VCaP (cell line): ENCODE measurements around the gene RSRC1.

Experiments
- H3K27ac ChIP-seq: fragments of 450-650 bp; 2 replicates; pipeline ENCODE4 v1.5.1; 2017
- CTCF ChIP-seq: fragments of 450-650 bp; conservative IDR thresholded peaks from 2 replicates; pipeline ENCODE4 v1.5.1; 2017; ENCODE audit warnings: mild to moderate bottlenecking, moderate library complexity

The RSRC1 gene

GRCh38 chr3:158152186-158152585 is 42.3 kb downstream of the RSRC1 start:
- TF ChIP-seq CTCF, result no peak
- no peak overlapping the region for H3K27ac ChIP-seq

- no peak for TF ChIP-seq CTCF
- no peak overlapping the region for H3K27ac ChIP-seq
These were observed 49.1 kb downstream of the RSRC1 start for GRCh38 chr3:158158969-158159368.

GRCh38 chr3:158159714-158160113 is 49.8 kb downstream of the RSRC1 start:
- TF ChIP-seq CTCF, result no peak
- no peak overlapping the region for H3K27ac ChIP-seq

GRCh38 chr3:158160958-158161357 is 51.1 kb downstream of the RSRC1 start:
- no peak for TF ChIP-seq CTCF
- H3K27ac ChIP-seq, result no peak overlapping the region

GRCh38 chr3:158165141-158165655 is 55.3 kb downstream of the RSRC1 start:
- H3K27ac ChIP-seq, result no peak overlapping the region

GRCh38 chr3:158165730-158166129 is 55.8 kb downstream of the RSRC1 start:
- TF ChIP-seq CTCF, result no peak
- no peak overlapping the region for H3K27ac ChIP-seq

More at GRCh38 chr3:158165141-158165655, 55.3 kb downstream of the RSRC1 start:
- no peak for TF ChIP-seq CTCF

- TF ChIP-seq CTCF, result no peak
- H3K27ac ChIP-seq, result no peak overlapping the region
These were observed 56.3 kb downstream of the RSRC1 start for GRCh38 chr3:158166223-158166622.
